Coronary artery (tissue), 2 donors: ENCODE results near the gene DRAM2.

Experiments
- DNase-seq: peaks from one replicate; pipeline ENCODE4 v3.0.0-alpha.2; 2017; ENCODE audit warnings: low spot score
- H3K27ac ChIP-seq, 2 donors: fragments of 200-600 bp; sonication (generic); one replicate each; pipeline ENCODE4 v1.5.1; 2016 to 2019
- H3K4me3 ChIP-seq: fragments of 200-600 bp; sonication (generic); 2 replicates; pipeline ENCODE4 v1.5.1; 2016; ENCODE audit warnings: mild to moderate bottlenecking, moderate library complexity
- TF ChIP-seq, protein P1 (sequence below): fragments of 200-600 bp; sonication (generic); IDR thresholded peaks from one replicate; pipeline ENCODE4 v1.5.1; 2019; ENCODE audit warnings: antibody characterized with exemption

Gene DRAM2

DNA sequence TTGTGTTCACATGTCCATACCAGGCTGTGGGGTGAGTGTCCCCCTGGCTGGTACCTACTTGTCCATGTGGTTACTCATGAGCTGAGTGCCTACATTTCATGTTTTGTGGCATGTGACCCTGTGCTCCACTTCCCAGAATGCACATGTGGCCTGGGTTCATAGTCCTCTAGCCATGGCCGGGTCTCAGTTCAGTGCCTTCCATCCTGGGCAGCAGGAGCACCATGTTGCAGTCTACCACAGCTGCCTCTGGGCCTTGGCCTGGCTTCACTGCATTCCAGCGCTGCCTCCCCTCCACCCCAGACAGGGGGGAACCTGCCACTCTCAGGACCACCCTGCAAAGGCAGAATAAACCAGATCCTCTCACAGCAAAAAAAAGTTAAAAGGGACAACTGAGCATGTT lies 5.6 kb upstream of the DRAM2 start:
- Histone ChIP-seq H3K4me3 (no peak overlapping the region), H3K27ac (no peak overlapping the region)
- DNase-seq, result no peak
- TF ChIP-seq, protein P1, sequence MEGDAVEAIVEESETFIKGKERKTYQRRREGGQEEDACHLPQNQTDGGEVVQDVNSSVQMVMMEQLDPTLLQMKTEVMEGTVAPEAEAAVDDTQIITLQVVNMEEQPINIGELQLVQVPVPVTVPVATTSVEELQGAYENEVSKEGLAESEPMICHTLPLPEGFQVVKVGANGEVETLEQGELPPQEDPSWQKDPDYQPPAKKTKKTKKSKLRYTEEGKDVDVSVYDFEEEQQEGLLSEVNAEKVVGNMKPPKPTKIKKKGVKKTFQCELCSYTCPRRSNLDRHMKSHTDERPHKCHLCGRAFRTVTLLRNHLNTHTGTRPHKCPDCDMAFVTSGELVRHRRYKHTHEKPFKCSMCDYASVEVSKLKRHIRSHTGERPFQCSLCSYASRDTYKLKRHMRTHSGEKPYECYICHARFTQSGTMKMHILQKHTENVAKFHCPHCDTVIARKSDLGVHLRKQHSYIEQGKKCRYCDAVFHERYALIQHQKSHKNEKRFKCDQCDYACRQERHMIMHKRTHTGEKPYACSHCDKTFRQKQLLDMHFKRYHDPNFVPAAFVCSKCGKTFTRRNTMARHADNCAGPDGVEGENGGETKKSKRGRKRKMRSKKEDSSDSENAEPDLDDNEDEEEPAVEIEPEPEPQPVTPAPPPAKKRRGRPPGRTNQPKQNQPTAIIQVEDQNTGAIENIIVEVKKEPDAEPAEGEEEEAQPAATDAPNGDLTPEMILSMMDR, result no peak

DNA sequence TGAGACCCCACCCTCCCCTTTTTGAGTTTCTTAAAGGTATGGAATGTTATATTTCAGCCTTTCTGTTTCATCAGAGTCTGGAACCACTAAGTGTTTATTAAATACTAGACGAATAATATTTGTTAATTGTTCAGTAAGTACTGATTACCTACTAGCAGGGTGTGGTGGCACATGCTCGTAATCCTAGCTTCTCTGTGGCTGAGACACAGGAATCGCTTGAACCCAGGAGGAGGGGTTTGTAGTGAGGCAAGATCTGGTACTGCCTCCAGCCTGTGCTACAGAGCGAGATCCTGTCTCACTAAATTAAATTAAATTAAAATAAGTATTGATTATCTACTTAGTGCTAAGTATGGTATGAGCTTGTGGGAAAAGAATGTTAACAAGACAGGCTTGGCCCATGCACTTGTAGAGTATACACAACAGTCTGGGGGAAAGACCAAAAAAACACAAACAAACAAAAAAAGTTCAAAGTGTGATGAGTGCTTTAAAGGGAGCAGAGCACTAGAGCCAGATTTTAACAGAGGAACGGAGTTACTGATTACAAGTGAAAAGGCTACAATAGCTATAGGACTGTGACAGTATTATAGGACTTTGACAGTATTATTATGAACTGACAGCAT lies 2.6 kb upstream of the DRAM2 start:
- TF ChIP-seq, protein P1, result no peak
- no peak overlapping the region for H3K4me3 ChIP-seq
- DNase-seq, result no peak
- H3K27ac ChIP-seq, result no peak overlapping the region

- TF ChIP-seq, protein P1, result no peak
- peak overlapping the region; percentile 98 for H3K4me3 ChIP-seq
- no peak for DNase-seq
- H3K27ac ChIP-seq, result no peak overlapping the region
These were observed 1.6 kb upstream of the DRAM2 start for GRCh38 chr1:111141245-111142220.

DNA sequence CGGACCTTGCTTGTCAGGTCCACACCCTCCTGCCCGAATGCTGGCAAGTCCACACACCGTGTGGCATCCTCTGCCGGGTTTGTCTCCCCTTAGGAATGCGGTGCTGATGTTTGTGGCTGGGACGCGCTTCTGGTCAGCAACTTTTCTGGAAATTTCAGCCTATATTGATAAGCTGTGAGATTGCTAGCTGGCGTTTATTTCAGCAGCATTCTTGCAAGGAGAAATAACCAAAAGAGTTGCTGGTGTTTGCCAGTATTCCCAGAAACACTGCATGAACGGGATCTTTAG lies 731 bp upstream of the DRAM2 start:
- peak overlapping the region; percentile 98 for H3K4me3 ChIP-seq
- no peak for DNase-seq
- H3K27ac ChIP-seq, result peak overlapping the region; percentile 91 to 94
- TF ChIP-seq, protein P1, result no peak

DNA sequence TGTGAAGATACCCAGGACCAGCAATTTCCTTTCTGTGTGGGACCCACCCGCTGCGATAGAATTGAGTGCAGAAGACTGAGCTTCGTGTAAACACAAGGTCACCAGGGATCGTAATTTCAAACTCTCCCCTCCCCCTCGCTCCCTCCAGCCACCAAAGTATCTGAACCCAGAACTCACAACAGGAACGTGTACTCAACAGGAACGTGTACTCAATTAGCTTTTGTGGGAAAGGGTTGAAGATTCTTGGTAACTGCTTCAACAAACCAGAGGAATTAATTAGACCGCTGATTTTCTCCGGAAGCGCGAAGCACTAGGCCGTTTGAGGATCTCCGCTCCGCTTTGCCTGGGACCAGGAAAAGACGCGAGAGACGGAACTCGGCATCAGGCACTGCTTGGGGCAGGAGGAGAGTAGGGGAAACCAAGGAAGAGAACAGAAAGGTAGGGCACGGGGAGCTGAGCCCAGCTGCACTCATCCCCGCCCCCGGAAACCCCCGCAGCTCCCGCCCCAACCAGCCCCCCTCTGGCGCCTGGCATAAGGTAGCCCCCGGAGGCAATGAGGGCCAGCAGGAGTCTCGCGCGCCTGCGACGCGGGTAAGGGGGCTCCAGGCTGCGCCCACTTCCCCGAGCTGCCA lies 453 bp downstream of the DRAM2 start:
- DNase-seq, result no peak
- Histone ChIP-seq H3K4me3 (peak overlapping the region; percentile 98), H3K27ac (peak overlapping the region; percentile 91 to 94)
- TF ChIP-seq, protein P1, result no peak

DNA sequence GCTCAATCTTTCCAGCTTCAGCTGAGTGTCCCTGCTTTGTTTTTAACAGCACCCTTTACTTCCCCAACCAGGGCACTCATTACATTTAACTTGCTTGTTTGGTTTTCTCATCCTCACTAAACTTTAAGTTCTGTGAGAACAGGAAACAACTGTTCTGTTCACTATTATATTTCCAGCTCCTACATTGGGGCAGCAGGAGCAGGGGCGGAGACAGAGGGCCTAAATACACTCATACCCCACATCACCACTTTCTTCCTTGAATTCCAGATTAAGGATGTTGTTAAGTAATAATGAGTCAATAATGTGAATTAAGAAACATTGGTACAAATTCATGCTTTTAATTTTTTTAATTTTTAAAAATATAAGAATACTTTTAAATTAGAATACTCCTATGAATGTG lies 6.0 kb downstream of the DRAM2 start:
- H3K27ac ChIP-seq, result peak overlapping the region in 1 of 2 donors; percentile 61
- H3K4me3 ChIP-seq, result no peak overlapping the region
- DNase-seq, result no peak
- TF ChIP-seq, protein P1, result no peak
